Gastroesophageal sphincter (tissue), 3 donors: ENCODE results near the gene TRIM69.

Source experiments
- CTCF ChIP-seq, 4 experiments: fragments of 200-600 bp in 2 of 4; fragments of 450-650 bp in 2 of 4; sonication (generic) in 1 of 4; IDR thresholded peaks; one replicate each; pipeline ENCODE4 v1.5.1; 2017 to 2019; ENCODE audit warnings: antibody characterized with exemption in 4 of 4, mild to moderate bottlenecking in 2 of 4, moderate library complexity in 2 of 4
- EP300 ChIP-seq: sonication (generic); formaldehyde crosslinking; IDR thresholded peaks from one replicate; pipeline ENCODE4 v1.6.1; 2017; ENCODE audit warnings: antibody characterized with exemption, mild to moderate bottlenecking
- POLR2A ChIP-seq, 2 donors: fragments of 450-650 bp; IDR thresholded peaks; one replicate each; pipeline ENCODE4 v1.6.1; 2017; ENCODE audit warnings: antibody characterized with exemption in 2 of 2, mild to moderate bottlenecking in 2 of 2, moderate library complexity in 1 of 2
- POLR2AphosphoS5 ChIP-seq: sonication (generic); formaldehyde crosslinking; IDR thresholded peaks from one replicate; pipeline ENCODE4 v1.6.1; 2017; ENCODE audit warnings: antibody characterized with exemption

GRCh38 chr15:44765036-44765435 lies 28.7 kb downstream of the TRIM69 start:
- TF ChIP-seq CTCF (IDR thresholded peaks at IDR 0.05) (no peak), EP300 (no peak), POLR2A (IDR thresholded peaks at IDR 0.05) (no peak), POLR2AphosphoS5 (no peak)
